H1 (cell line): ENCODE measurements around the gene CRISPLD2. TPM values are rescaled to one million over a fixed set of nuclear protein-coding genes. Genes with fewer than 3 reads are reported as not detected.

Experiments
- CTCF ChIA-PET: fragments of 300-600 bp; sonication (Branson Sonifier 250); formaldehyde crosslinking; loops from one replicate; lab custom pipeline; 2021; ENCODE audit not compliant: partially characterized antibody; lab: Charles Lee
- POLR2A ChIA-PET: fragments of 300-600 bp; sonication (Branson Sonifier 250); formaldehyde crosslinking; loops from one replicate; lab custom pipeline; 2021; ENCODE audit warnings: inconsistent platforms; ENCODE audit not compliant: partially characterized antibody; lab: Charles Lee
- DNase-seq, 2 experiments: peaks; one replicate each; pipeline versions ENCODE4 v3.0.0 to v3.0.0-alpha.2; 2010 to 2022; ENCODE audit warnings: low spot score in 2 of 2, low read depth in 1 of 2, mixed read lengths in 1 of 2
- FAIRE-seq: peaks from 2 replicates; lab custom pipeline; 2011; peaks lifted over from hg19 to GRCh38; lab: Jason Lieb, UNC
- H2AFZ ChIP-seq: 2 replicates; pipeline ENCODE4 v1.8.1; 2012; ENCODE audit warnings: low read length, inconsistent platforms
- H2AK5ac ChIP-seq: 2 replicates; pipeline ENCODE4 v1.6.1; 2013; ENCODE audit warnings: low read depth, low read length
- H2BK120ac ChIP-seq: replicated peaks from 2 replicates; pipeline ENCODE3; 2013; ENCODE audit warnings: low read depth, low read length, inconsistent platforms
- H2BK12ac ChIP-seq: 2 replicates; pipeline ENCODE4 v1.6.1; 2013; ENCODE audit warnings: low read depth, low read length
- H2BK15ac ChIP-seq: 2 replicates; pipeline ENCODE4 v1.6.1; 2013; ENCODE audit warnings: low read length
- H2BK20ac ChIP-seq: 2 replicates; pipeline ENCODE4 v1.6.1; 2013; ENCODE audit warnings: low read length
- H2BK5ac ChIP-seq: 2 replicates; pipeline ENCODE4 v1.6.1; 2013; ENCODE audit warnings: low read depth, low read length
- H3K14ac ChIP-seq: 2 replicates; pipeline ENCODE4 v1.6.1; 2013; ENCODE audit warnings: inconsistent platforms; ENCODE audit not compliant: insufficient read length
- H3K18ac ChIP-seq: 2 replicates; pipeline ENCODE4 v1.6.1; 2013; ENCODE audit warnings: low read length; ENCODE audit errors: extremely low read depth
- H3K23ac ChIP-seq: 2 replicates; pipeline ENCODE4 v1.6.1; 2013; ENCODE audit warnings: inconsistent platforms; ENCODE audit not compliant: insufficient read length
- H3K23me2 ChIP-seq: 2 replicates; pipeline ENCODE4 v1.6.1; 2013; ENCODE audit warnings: low read depth, low read length
- H3K27ac ChIP-seq: 2 replicates; pipeline ENCODE4 v1.6.1; 2011; ENCODE audit warnings: low read depth, low read length, inconsistent platforms
- H3K27me3 ChIP-seq, 4 experiments: replicated peaks in 1 of 4; 1 replicate in 1 of 4; 2 replicates in 3 of 4; pipeline versions ENCODE4 v1.6.1 to v1.8.1; 2011 to 2013; ENCODE audit warnings: low read length in 3 of 4, mild to moderate bottlenecking in 3 of 4, inconsistent platforms in 2 of 4, mixed read lengths in 2 of 4, moderate library complexity in 1 of 4; ENCODE audit not compliant: control insufficient read depth in 3 of 4, insufficient read depth in 3 of 4; ENCODE audit errors: extremely low read depth in 1 of 4
- H3K36me3 ChIP-seq, 4 experiments: 2 replicates each; pipeline versions ENCODE4 v1.6.1 to v1.8.1; 2011 to 2013; ENCODE audit warnings: mild to moderate bottlenecking in 4 of 4, low read length in 3 of 4, moderate library complexity in 2 of 4, control low read depth in 1 of 4, inconsistent platforms in 1 of 4; ENCODE audit not compliant: insufficient read depth in 4 of 4, control insufficient read depth in 2 of 4
- H3K4ac ChIP-seq: replicated peaks from 2 replicates; pipeline ENCODE3; 2013; ENCODE audit warnings: low read length, low read depth, mixed read lengths, inconsistent platforms; ENCODE audit not compliant: insufficient read length
- H3K4me1 ChIP-seq, 4 experiments: replicated peaks in 1 of 4; 1 replicate in 1 of 4; 2 replicates in 3 of 4; pipeline versions ENCODE4 v1.6.1 to v1.8.1; 2011 to 2013; ENCODE audit warnings: low read length in 3 of 4, inconsistent platforms in 2 of 4, mixed read lengths in 1 of 4; ENCODE audit not compliant: insufficient read depth in 4 of 4, control insufficient read depth in 3 of 4
- H3K4me2 ChIP-seq, 2 experiments: 2 replicates each; pipeline versions ENCODE4 v1.6.1 to v1.8.1; 2011 to 2013; ENCODE audit warnings: low read depth in 2 of 2, low read length in 2 of 2, control low read depth in 1 of 2, inconsistent platforms in 1 of 2, mild to moderate bottlenecking in 1 of 2; ENCODE audit not compliant: insufficient read depth in 1 of 2
- H3K4me3 ChIP-seq, 4 experiments: fragments of 200-600, 300-600 bp in 1 of 4; sonication (generic), shearing (Covaris generic), sonication (Bioruptor Twin) in 1 of 4; 2 replicates each; pipeline versions ENCODE4 v1.5.1 to v1.8.1; 2011 to 2016; ENCODE audit warnings: low read length in 4 of 4, low read depth in 3 of 4, control low read depth in 2 of 4, inconsistent platforms in 2 of 4, mild to moderate bottlenecking in 2 of 4, mixed read lengths in 1 of 4, moderate library complexity in 1 of 4; ENCODE audit not compliant: insufficient read depth in 2 of 4; ENCODE audit errors: extremely low read depth in 1 of 4
- H3K56ac ChIP-seq: replicated peaks from 2 replicates; pipeline ENCODE3; 2013; ENCODE audit warnings: low read depth, mild to moderate bottlenecking, mixed read lengths, low read length, inconsistent platforms; ENCODE audit not compliant: insufficient read length
- H3K79me1 ChIP-seq: 2 replicates; pipeline ENCODE4 v1.6.1; 2013; ENCODE audit warnings: low read depth, low read length, control low read depth
- H3K79me2 ChIP-seq, 2 experiments: 2 replicates each; pipeline versions ENCODE4 v1.6.1 to v1.8.1; 2012 to 2013; ENCODE audit warnings: low read length in 2 of 2, mild to moderate bottlenecking in 2 of 2, inconsistent platforms in 1 of 2; ENCODE audit not compliant: insufficient read depth in 2 of 2, control insufficient read depth in 1 of 2
- H3K9ac ChIP-seq, 4 experiments: replicated peaks in 1 of 4; 1 replicate in 1 of 4; 2 replicates in 3 of 4; pipeline versions ENCODE4 v1.6.1 to v1.8.1; 2011 to 2013; ENCODE audit warnings: low read depth in 3 of 4, low read length in 3 of 4, control low read depth in 2 of 4, mild to moderate bottlenecking in 2 of 4, moderate library complexity in 2 of 4, inconsistent platforms in 1 of 4; ENCODE audit errors: extremely low read depth in 1 of 4
- H3K9me3 ChIP-seq, 2 experiments: 2 replicates each; pipeline versions ENCODE4 v1.6.1 to v1.8.1; 2012 to 2013; ENCODE audit warnings: mild to moderate bottlenecking in 2 of 2, moderate library complexity in 2 of 2, control low read depth in 1 of 2, inconsistent platforms in 1 of 2, low read depth in 1 of 2, low read length in 1 of 2, mixed read lengths in 1 of 2; ENCODE audit not compliant: insufficient read depth in 2 of 2
- H4K20me1 ChIP-seq, 2 experiments: replicated peaks in 1 of 2; 2 replicates each; pipeline versions ENCODE3 to v1.8.1; 2011 to 2013; ENCODE audit warnings: inconsistent platforms in 2 of 2, low read length in 2 of 2, mild to moderate bottlenecking in 1 of 2; ENCODE audit not compliant: insufficient read depth in 2 of 2, control insufficient read depth in 1 of 2
- H4K5ac ChIP-seq: 2 replicates; pipeline ENCODE4 v1.6.1; 2013; ENCODE audit warnings: low read length, low read depth, mixed read lengths, inconsistent platforms; ENCODE audit not compliant: insufficient read length
- H4K8ac ChIP-seq: 2 replicates; pipeline ENCODE4 v1.8.0; 2013; ENCODE audit warnings: mild to moderate bottlenecking, moderate library complexity, low read length, inconsistent platforms; ENCODE audit not compliant: insufficient read depth; ENCODE audit errors: extremely low read depth
- H4K91ac ChIP-seq: replicated peaks from 2 replicates; pipeline ENCODE3; 2013; ENCODE audit warnings: low read length, mixed read lengths, inconsistent platforms; ENCODE audit not compliant: insufficient read length
- ATF3 ChIP-seq: IDR thresholded peaks from 2 replicates; pipeline ENCODE4 v1.6.1; 2011; ENCODE audit warnings: low read depth, mild to moderate bottlenecking, low read length; ENCODE audit not compliant: insufficient read depth
- E2F6 ChIP-seq: IDR thresholded peaks from 2 replicates; pipeline ENCODE4 v1.6.1; 2012; ENCODE audit warnings: inconsistent platforms
- FOSL1 ChIP-seq: IDR thresholded peaks from 2 replicates; pipeline ENCODE4 v1.6.1; 2011; ENCODE audit warnings: mild to moderate bottlenecking, low read depth, low read length, moderate library complexity; ENCODE audit not compliant: insufficient read depth
- MAX ChIP-seq: IDR thresholded peaks from 2 replicates; pipeline ENCODE4 v1.6.1; 2012; ENCODE audit warnings: inconsistent platforms
- POLR2AphosphoS5 ChIP-seq: IDR thresholded peaks from 2 replicates; pipeline ENCODE4 v1.6.1; 2011; ENCODE audit warnings: low read depth, low read length
- RNF2 ChIP-seq: fragments of 200-900, 300-1000 bp; sonication (generic); IDR thresholded peaks from 2 replicates; pipeline ENCODE4 v1.7.1; 2016; ENCODE audit warnings: borderline replicate concordance, low read depth, mild to moderate bottlenecking, antibody characterized with exemption, low read length; ENCODE audit not compliant: poor library complexity, severe bottlenecking; ENCODE audit errors: missing control alignments
- WGBS, 2 experiments: shearing (Covaris generic) in 1 of 2; methylation state at CpG; one replicate each; pipeline versions ENCODE4 v1.1.6 to v1.1.7; 2013 to 2015; ENCODE audit warnings: low lambda C conversion rate in 2 of 2, mixed read lengths in 2 of 2, inconsistent platforms in 1 of 2, low coverage in 1 of 2, missing lambda C conversion rate in 1 of 2; ENCODE audit not compliant: insufficient replicate concordance in 2 of 2, insufficient coverage in 1 of 2, insufficient read length in 1 of 2; ENCODE audit errors: extremely low coverage in 1 of 2, missing lambda C conversion rate in 1 of 2; 5-methylcytosine and 5-hydroxymethylcytosine counted together
- polyA plus RNA-seq, 7 experiments: library from polyadenylated mRNA; depleted of rRNA in 3 of 7; stranded (reverse) in 5 of 7; unstranded in 2 of 7; fragments of >200 nt in 5 of 7; fragments of 200-250 nt in 2 of 7; gene quantifications; 1 replicate in 5 of 7; 2 replicates in 1 of 7; 4 replicates in 1 of 7; pipeline versions ENCODE4 v1.2.1 to v1.2.3, GENCODE V29; 2011 to 2013; ENCODE audit warnings: missing spikeins in 2 of 7, mixed read lengths in 2 of 7
- total RNA-seq: library from RNA; stranded (reverse); fragmentation: NEBNext Ultra II Directional; extraction: Animal tissue kit (Norgen Biotek cat#: 25700); gene quantifications from 2 replicates; pipeline ENCODE4 v1.2.1, GENCODE V29; 2021

The CRISPLD2 gene
- total and polyA plus RNA-seq, 2 of the 8 experiments (the other 6 are each of a cell fraction or from before 2014, with no cell fraction given) = 2.7 to 5.1 TPM

- FAIRE-seq (no peak), DNase-seq (no peak)
- H2BK12ac ChIP-seq = no peak overlapping the region
- no peak overlapping the region for H3K9ac ChIP-seq
- H3K27me3 ChIP-seq = no peaks in the 10 kb centered on the region
- no peak overlapping the region for H4K5ac ChIP-seq
- no peaks in the 10 kb centered on the region; the same call in 1 of the 2 replicates for H3K23me2 ChIP-seq
- no peak overlapping the region for H2BK20ac ChIP-seq
- H3K4ac ChIP-seq = no peak overlapping the region
- no peak overlapping the region for H2AFZ ChIP-seq
- WGBS, 2 experiments = 69% methylated on average over 13 of the region's 13 CpGs; no CpG with 5 or more reads in 1 of the 2 experiments
- H3K14ac ChIP-seq = no peak overlapping the region
- no peak overlapping the region for H4K91ac ChIP-seq
- H3K36me3 ChIP-seq = no peaks in the 10 kb centered on the region
- H2BK15ac ChIP-seq = no peak overlapping the region
- H3K9me3 ChIP-seq = no peaks in the 10 kb centered on the region
- POLR2A ChIA-PET = interaction anchor here (1.3 kb wide), 1 partner anchor 14 kb away, joined by 3 read pairs; no protein-coding TSS in a partner anchor
- H3K23ac ChIP-seq = no peak overlapping the region
- no peak overlapping the region for H3K56ac ChIP-seq
- peaks cover 0 to 2% (median 0%) of the 10 kb centered on the region in 4 experiments; a peak in 2 of 7 replicates for H3K4me1 ChIP-seq
- CTCF ChIA-PET = interaction anchor here (0.7 to 2.8 kb wide), 7 partner anchors 23 to 339 kb away, joined by 3 to 17 read pairs (median 3); no protein-coding TSS in a partner anchor
- no peak overlapping the region for H3K18ac ChIP-seq
- no peak overlapping the region for H3K4me2 ChIP-seq
- no peak overlapping the region for H2AK5ac ChIP-seq
- no peaks in the 10 kb centered on the region for H4K20me1 ChIP-seq
- H3K79me1 ChIP-seq = no peaks in the 10 kb centered on the region
- no peak overlapping the region for H3K27ac ChIP-seq
- no peak overlapping the region for H2BK120ac ChIP-seq
- no peaks in the 10 kb centered on the region for H3K79me2 ChIP-seq
- no peak overlapping the region for H3K4me3 ChIP-seq
- no peak overlapping the region for H4K8ac ChIP-seq
- no peak overlapping the region for H2BK5ac ChIP-seq
- TF ChIP-seq POLR2AphosphoS5 = no peak
- TF ChIP-seq E2F6 = no peak
- no peak for TF ChIP-seq MAX
- no peak for TF ChIP-seq ATF3
- TF ChIP-seq RNF2 = no peak
- no peak for TF ChIP-seq FOSL1
Measured at GRCh38 chr16:84919708-84920107, 99.9 kb downstream of the CRISPLD2 start.
